Astrocyte of the spinal cord (primary cell): ENCODE measurements around the gene PLS3.
A peak's percentile ranks its signal among the peaks of the same experiment; 100 is the strongest.

ENCODE experiments used
- DNase-seq: peaks from one replicate; pipeline ENCODE4 v3.0.0; 2011; ENCODE audit warnings: low read depth, low spot score
- H3K4me3 ChIP-seq: 2 replicates; pipeline ENCODE4 v1.5.1; 2011; ENCODE audit warnings: low read depth, mild to moderate bottlenecking, low read length, moderate library complexity
- in situ Hi-C: cut with HindIII; loops from 2 replicates; pipeline ENCODE4 v1.10.0; 2017; ENCODE audit warnings: low sequenced_read_pairs
- TF ChIP-seq, protein P1 (sequence below): IDR thresholded peaks from 2 replicates; pipeline ENCODE4 v1.5.1; 2012; ENCODE audit warnings: low read depth, mild to moderate bottlenecking, low read length, inconsistent platforms

Gene PLS3, protein sequence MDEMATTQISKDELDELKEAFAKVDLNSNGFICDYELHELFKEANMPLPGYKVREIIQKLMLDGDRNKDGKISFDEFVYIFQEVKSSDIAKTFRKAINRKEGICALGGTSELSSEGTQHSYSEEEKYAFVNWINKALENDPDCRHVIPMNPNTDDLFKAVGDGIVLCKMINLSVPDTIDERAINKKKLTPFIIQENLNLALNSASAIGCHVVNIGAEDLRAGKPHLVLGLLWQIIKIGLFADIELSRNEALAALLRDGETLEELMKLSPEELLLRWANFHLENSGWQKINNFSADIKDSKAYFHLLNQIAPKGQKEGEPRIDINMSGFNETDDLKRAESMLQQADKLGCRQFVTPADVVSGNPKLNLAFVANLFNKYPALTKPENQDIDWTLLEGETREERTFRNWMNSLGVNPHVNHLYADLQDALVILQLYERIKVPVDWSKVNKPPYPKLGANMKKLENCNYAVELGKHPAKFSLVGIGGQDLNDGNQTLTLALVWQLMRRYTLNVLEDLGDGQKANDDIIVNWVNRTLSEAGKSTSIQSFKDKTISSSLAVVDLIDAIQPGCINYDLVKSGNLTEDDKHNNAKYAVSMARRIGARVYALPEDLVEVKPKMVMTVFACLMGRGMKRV

DNA sequence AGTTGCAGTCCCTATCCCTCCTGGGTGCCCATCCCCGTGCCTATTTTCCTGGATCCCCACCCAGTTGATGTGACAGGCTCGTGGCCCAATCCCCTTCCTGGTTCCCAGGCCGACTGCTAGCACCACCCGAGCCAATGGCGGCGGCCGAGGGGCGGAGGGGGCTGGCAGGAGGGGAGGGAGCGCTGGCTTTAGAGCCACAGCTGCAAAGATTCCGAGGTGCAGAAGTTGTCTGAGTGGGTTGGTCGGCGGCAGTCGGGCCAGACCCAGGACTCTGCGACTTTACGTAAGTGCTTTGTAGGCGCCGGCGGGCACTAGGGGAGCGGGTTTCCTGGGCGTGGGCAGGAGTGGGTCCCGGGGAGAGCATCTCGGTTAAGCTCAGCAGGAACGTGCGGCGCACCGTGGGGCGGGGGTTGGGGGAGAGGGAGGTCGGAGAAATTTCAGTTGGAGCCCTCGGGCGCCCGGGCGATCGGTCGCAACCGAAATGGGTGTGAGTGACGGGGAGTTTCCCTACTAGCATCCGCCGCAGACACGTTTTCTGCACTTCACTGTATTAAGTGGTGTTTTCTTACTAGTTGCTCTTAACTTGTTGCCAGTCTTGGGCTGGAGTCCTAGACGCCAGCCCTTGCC, at the start of gene PLS3:
PLS3 (plus strand) TSS at position 197 of the 627 bp plus-strand sequence. CDS start 49,077 bp downstream, outside the sequence.
- in situ Hi-C loops = no loop called here
- H3K4me3 ChIP-seq = peak within 1 kb of the TSS; percentile 74
- TF ChIP-seq, protein P1, sequence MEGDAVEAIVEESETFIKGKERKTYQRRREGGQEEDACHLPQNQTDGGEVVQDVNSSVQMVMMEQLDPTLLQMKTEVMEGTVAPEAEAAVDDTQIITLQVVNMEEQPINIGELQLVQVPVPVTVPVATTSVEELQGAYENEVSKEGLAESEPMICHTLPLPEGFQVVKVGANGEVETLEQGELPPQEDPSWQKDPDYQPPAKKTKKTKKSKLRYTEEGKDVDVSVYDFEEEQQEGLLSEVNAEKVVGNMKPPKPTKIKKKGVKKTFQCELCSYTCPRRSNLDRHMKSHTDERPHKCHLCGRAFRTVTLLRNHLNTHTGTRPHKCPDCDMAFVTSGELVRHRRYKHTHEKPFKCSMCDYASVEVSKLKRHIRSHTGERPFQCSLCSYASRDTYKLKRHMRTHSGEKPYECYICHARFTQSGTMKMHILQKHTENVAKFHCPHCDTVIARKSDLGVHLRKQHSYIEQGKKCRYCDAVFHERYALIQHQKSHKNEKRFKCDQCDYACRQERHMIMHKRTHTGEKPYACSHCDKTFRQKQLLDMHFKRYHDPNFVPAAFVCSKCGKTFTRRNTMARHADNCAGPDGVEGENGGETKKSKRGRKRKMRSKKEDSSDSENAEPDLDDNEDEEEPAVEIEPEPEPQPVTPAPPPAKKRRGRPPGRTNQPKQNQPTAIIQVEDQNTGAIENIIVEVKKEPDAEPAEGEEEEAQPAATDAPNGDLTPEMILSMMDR = no peak
- DNase-seq = peak; percentile 85

DNA sequence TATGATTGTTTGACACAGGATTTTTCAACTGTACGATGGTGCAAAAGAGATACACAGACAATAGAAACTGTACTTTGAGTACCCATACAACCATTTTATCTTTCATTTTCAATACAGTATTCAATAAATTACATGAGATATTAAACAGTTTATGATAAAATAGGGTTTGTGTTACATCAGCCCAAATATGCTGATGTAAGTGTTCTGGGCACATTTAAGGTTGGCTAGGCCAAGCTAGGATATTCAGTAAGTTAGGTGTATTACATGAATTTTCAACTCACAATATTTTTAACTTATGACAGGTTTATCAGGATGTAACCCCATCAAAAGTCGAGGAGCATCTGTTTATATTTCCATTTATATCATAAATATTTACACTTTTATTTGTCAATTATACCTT, 42.9 kb upstream of the PLS3 start:
- no peak for DNase-seq
- TF ChIP-seq, protein P1 = no peak
- in situ Hi-C loops = no loop called here
- no peak overlapping the region for H3K4me3 ChIP-seq

DNA sequence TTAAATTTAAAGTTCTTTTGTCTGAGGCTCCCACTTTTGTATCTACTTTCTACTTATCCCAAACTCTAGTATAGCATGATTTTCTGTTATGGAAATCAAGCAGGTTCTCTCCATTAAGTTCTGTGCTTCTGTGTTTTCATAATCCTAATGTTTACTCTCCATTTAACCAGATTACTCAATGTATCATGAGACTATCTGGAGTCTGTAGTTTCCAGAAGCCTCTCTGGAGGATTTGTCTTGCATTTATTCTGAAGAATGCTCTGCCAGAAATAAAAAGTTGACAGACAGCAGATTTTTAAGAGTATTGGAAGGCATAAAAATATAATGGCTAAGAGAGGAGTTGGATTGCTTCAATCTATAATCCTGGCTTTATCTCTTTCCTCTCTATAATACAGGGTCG, 39.2 kb upstream of the PLS3 start:
- TF ChIP-seq, protein P1 = no peak
- in situ Hi-C loops = no loop called here
- no peak overlapping the region for H3K4me3 ChIP-seq
- DNase-seq = no peak

DNA sequence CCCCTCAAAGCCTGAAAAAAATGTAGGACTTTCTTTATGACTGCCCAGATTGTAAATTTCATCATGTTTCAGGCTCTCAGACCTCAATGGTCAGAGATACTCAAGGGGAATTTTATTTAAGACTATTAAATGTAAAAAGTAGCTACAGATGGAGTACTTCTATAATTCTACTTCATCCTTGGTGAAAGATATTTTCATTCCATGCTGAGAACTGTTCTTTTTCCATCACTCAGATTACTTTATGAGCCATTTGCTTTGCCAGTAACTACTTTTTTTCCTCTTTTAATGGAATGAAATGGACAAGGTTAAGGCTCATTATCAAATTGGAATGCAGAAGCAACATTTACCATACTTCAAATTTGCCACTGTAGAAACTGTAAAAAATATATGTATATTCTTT, 38.0 kb upstream of the PLS3 start:
- DNase-seq = no peak
- in situ Hi-C loops = no loop called here
- H3K4me3 ChIP-seq = no peak overlapping the region
- TF ChIP-seq, protein P1 = no peak

DNA sequence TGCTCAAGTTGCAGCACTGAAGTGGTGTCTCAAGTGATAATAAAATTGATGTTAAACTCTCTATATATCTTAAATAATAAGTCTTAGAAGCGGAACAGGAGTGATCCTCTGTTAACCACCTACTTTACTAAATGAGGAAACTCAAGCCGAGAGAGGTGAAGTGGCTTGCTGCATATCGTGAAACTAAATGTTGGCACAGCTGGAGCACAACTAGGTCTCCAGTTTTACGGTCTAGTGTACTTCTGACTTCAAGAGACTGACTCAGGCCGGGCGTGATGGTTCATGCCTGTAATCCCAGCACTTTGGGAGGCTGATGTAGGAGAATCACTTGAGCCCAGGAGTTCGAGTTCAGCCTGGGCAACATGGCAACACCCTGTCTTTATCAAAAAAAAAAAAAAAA, 35.5 kb upstream of the PLS3 start:
- H3K4me3 ChIP-seq = no peak overlapping the region
- in situ Hi-C loops = no loop called here
- no peak for DNase-seq
- TF ChIP-seq, protein P1 = no peak

DNA sequence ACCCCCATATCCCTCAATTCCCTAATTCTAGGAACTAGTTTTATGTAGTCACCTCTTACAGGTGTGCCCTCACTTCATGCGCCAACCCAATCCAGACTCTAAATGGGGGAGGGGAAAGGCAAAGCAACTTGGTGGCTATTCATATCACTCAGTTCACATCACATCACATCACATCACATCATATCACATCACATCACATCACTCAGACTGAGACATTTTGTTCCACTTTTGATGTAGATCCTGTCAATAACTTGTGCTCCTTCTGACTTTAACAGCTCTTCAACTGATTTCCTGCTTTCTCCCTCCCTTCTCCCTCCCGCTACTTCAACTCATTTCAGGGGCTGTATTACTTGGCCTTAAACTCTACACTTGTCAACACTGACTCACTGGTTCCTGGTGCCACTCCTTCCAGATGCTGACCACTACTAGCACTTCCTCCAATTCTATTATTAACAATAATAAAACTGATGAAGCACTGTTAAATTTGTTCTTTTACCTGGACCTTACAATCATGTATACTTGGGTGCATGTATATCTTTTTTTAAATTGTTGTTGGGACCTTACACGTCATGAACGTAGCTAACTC, 29.1 kb upstream of the PLS3 start:
- in situ Hi-C loops = no loop called here
- TF ChIP-seq, protein P1 = no peak
- no peak overlapping the region for H3K4me3 ChIP-seq
- DNase-seq = peak; percentile 39
